ENCODE results near the gene PDGFB. TPM values are rescaled to one million over a fixed set of nuclear protein-coding genes. Genes with fewer than 3 reads are reported as not detected.

The PDGFB gene
- 35.5 and 39.7 TPM in 2 replicates for total RNA-seq (2021)
- Bru-seq, nascent RNA, result percentile 69 among the genes with signal in this experiment
- percentile 75 among the genes with signal in this experiment for BruChase-seq, experiment 1, labeled RNA remaining after a 2-hour chase
- BruChase-seq, experiment 2, labeled RNA remaining after a 6-hour chase, result percentile 77 among the genes with signal in this experiment
- long read RNA-seq, transcript PDGFB-201 (7 exons, 3,497 nt), result major isoform, 22 of 40 reads
- long read RNA-seq, partial matches to known transcripts, result 1 of 40 reads
- long read RNA-seq, other reads (novel, unspliced or antisense), result 15 of 40 reads

- H4K20me1 ChIP-seq (ENCODE audit: insufficient read depth), result no peaks in the 10 kb centered on the region
- peak within 1 kb of the TSS; percentile 98 for H3K4me3 ChIP-seq
- peaks cover 28% of the 10 kb centered on the region for H3K4me1 ChIP-seq (replicated peaks; ENCODE audit: insufficient read depth)
- intact Hi-C loops (cut with micrococcal nuclease; ENCODE audit: unreplicated experiment), result loop anchor here (10.0 kb wide), 1 partner anchor 280 kb away; the partner anchor contains the start of gene ATF4
- BruUV-seq (replicated peaks), result TSS peak; percentile 85
- no peaks in the 10 kb centered on the region for H3K9me2 ChIP-seq (ENCODE audit: insufficient read depth)
- DNase-seq, result peak; percentile 61 to 71
- H3F3A ChIP-seq (ENCODE audit: insufficient read depth, low read depth), result peaks cover 51% of the 10 kb centered on the region
- H3K79me2 ChIP-seq (ENCODE audit: low read depth), result peaks cover 41% of the 10 kb centered on the region
- peak within 1 kb of the TSS; percentile 89 for H3K4me2 ChIP-seq
- H3K27ac ChIP-seq, result 0 out of 2 replicates have a peak within 1 kb of the TSS, but pooled peaks have one; percentile 18
- ChIA-PET CTCF (interaction anchor here (1.1 kb wide), 1 partner anchor 96 kb away, joined by 11 read pairs; no protein-coding TSS in a partner anchor), POLR2A (ENCODE audit: unreplicated experiment) (interaction anchor here (0.6 to 1.4 kb wide), 8 partner anchors 9 to 456 kb away, joined by 3 to 8 read pairs (median 3); no protein-coding TSS in a partner anchor)
- no peaks in the 10 kb centered on the region for H3K36me3 ChIP-seq (ENCODE audit: low read depth)
- no peak for TF ChIP-seq EZH2 (IDR thresholded peaks at IDR 0.05; ENCODE audit: low read depth)
- 0 out of 2 replicates have a peak, but pooled peaks have one; percentile 9 for TF ChIP-seq CTCF (conservative IDR thresholded peaks at IDR 0.05)
- no peaks in the 10 kb centered on the region for H3K9me3 ChIP-seq (ENCODE audit: insufficient read depth, low read depth)
- H3K27me3 ChIP-seq (ENCODE audit: insufficient read depth, low read depth), result no peaks in the 10 kb centered on the region
- peak within 1 kb of the TSS; percentile 69 for H2AFZ ChIP-seq
Observed at GRCh38 chr22:39244496-39245129, at the start of gene PDGFB. PDGFB (minus strand) TSS chr22:39244982; CDS start chr22:39243963, 1,019 bp downstream.

GRCh38 chr22:39293766-39294368, 49.1 kb upstream of the PDGFB start:
- ChIA-PET POLR2A (ENCODE audit: unreplicated experiment) (interaction anchor here (0.6 kb wide), 3 partner anchors 26 to 392 kb away, joined by 4 to 10 read pairs (median 8); no protein-coding TSS in a partner anchor), CTCF (interaction anchor here (0.5 to 0.7 kb wide), 4 partner anchors 12 to 88 kb away, joined by 4 to 13 read pairs (median 6); no protein-coding TSS in a partner anchor)
- H3F3A ChIP-seq (ENCODE audit: insufficient read depth, low read depth), result peaks cover 72% of the 10 kb centered on the region
- peak overlapping the region; percentile 30 for H3K27ac ChIP-seq
- no TSS peak for BruUV-seq (replicated peaks)
- H3K9me3 ChIP-seq (ENCODE audit: insufficient read depth, low read depth), result no peaks in the 10 kb centered on the region
- H3K36me3 ChIP-seq (ENCODE audit: low read depth), result no peaks in the 10 kb centered on the region
- TF ChIP-seq EZH2 (IDR thresholded peaks at IDR 0.05; ENCODE audit: low read depth) (no peak), CTCF (conservative IDR thresholded peaks at IDR 0.05) (no peak)
- H3K9me2 ChIP-seq (ENCODE audit: insufficient read depth), result no peaks in the 10 kb centered on the region
- intact Hi-C loops (cut with micrococcal nuclease; ENCODE audit: unreplicated experiment), result loop anchor here (2.0 kb wide), 1 partner anchor 27 kb away; no protein-coding TSS in a partner anchor
- peaks cover 86% of the 10 kb centered on the region for H3K4me1 ChIP-seq (replicated peaks; ENCODE audit: insufficient read depth)
- peak overlapping the region; percentile 78 for H3K4me2 ChIP-seq
- DNase-seq, result peak; percentile 61 to 79
- H3K4me3 ChIP-seq, result peak overlapping the region; percentile 27; the same call in 1 of the 2 replicates
- no peaks in the 10 kb centered on the region for H4K20me1 ChIP-seq (ENCODE audit: insufficient read depth)
- no peaks in the 10 kb centered on the region for H3K27me3 ChIP-seq (ENCODE audit: insufficient read depth, low read depth)
- no peak overlapping the region for H2AFZ ChIP-seq
- H3K79me2 ChIP-seq (ENCODE audit: low read depth), result no peaks in the 10 kb centered on the region
